Spleen (tissue), 11 donors: ENCODE measurements around the gene CDKN1A. TPM values are rescaled to one million over a fixed set of nuclear protein-coding genes. Genes with fewer than 3 reads are reported as not detected.

Experiments
- DNase-seq: peaks from one replicate; pipeline ENCODE4 v3.0.0-alpha.2; 2020
- H3K27ac ChIP-seq, 8 donors: fragments of 200-600 bp; sonication (generic) in 7 of 8; 1 replicate in 4 of 8; 2 replicates in 4 of 8; pipeline versions ENCODE4 v1.5.0 to v1.8.0; 2016 to 2021; ENCODE audit warnings: inconsistent platforms in 4 of 8, mild to moderate bottlenecking in 4 of 8, moderate library complexity in 1 of 8
- H3K27me3 ChIP-seq, 7 donors: fragments of 200-600 bp; sonication (generic) in 6 of 7; replicated peaks in 1 of 7; 1 replicate in 4 of 7; 2 replicates in 3 of 7; pipeline versions ENCODE4 v1.5.0 to v1.8.0; 2016 to 2021; ENCODE audit warnings: inconsistent platforms in 3 of 7, mild to moderate bottlenecking in 1 of 7
- H3K36me3 ChIP-seq, 6 donors: fragments of 200-600 bp; sonication (generic) in 5 of 6; 1 replicate in 4 of 6; 2 replicates in 2 of 6; pipeline versions ENCODE4 v1.5.0 to v1.8.0; 2016 to 2021; ENCODE audit warnings: inconsistent platforms in 2 of 6
- H3K4me1 ChIP-seq, 6 donors: fragments of 200-600 bp; sonication (generic) in 5 of 6; 1 replicate in 3 of 6; 2 replicates in 3 of 6; pipeline versions ENCODE4 v1.5.0 to v1.8.0; 2016 to 2021; ENCODE audit warnings: inconsistent platforms in 3 of 6
- H3K4me3 ChIP-seq, 8 donors: fragments of 200-600 bp; sonication (generic) in 7 of 8; 1 replicate in 4 of 8; 2 replicates in 4 of 8; pipeline versions ENCODE4 v1.5.0 to v1.8.0; 2016 to 2021; ENCODE audit warnings: inconsistent platforms in 4 of 8, mild to moderate bottlenecking in 4 of 8, moderate library complexity in 2 of 8
- H3K9me3 ChIP-seq, 8 donors: fragments of 200-600 bp; sonication (generic) in 7 of 8; 1 replicate in 4 of 8; 2 replicates in 4 of 8; pipeline versions ENCODE4 v1.5.0 to v1.8.0; 2016 to 2021; ENCODE audit warnings: inconsistent platforms in 4 of 8
- POLR2A ChIP-seq, 3 donors: fragments of 450-650 bp; IDR thresholded peaks; one replicate each; pipeline ENCODE4 v1.5.1; 2017; ENCODE audit warnings: antibody characterized with exemption in 3 of 3, mild to moderate bottlenecking in 1 of 3
- POLR2AphosphoS5 ChIP-seq, 3 donors: sonication (generic); formaldehyde crosslinking; IDR thresholded peaks; one replicate each; pipeline ENCODE4 v1.5.1; 2017; ENCODE audit warnings: antibody characterized with exemption in 3 of 3
- whole genome bisulfite sequencing, 5 donors: extraction: QIAGEN DNeasy Blood & Tissue Kit in 3 of 5; methylation state at CpG; one replicate each; pipeline versions ENCODE4 v1.1.5 to v1.1.7; 2013 to 2018; 5-methylcytosine and 5-hydroxymethylcytosine counted together
- intact Hi-C: fragments of 100-400 bp; cut with DNase I; formaldehyde crosslinking; loops from one replicate; pipeline ENCODE4 v1.15.0; 2023; ENCODE audit warnings: low total_unique reads
- polyA plus RNA-seq, 3 donors: library from polyadenylated mRNA; stranded (reverse); fragments of 200-250 nt; gene quantifications; one replicate each; pipeline ENCODE4 v1.2.1, GENCODE V29; 2013
- total RNA-seq, 7 donors: library from RNA; depleted of rRNA in 3 of 7; stranded (reverse); fragments of >200 nt in 3 of 7; fragmentation: NEBNext Ultra II Directional in 4 of 7; extraction: Animal tissue kit (Norgen Biotek cat#: 25700) in 4 of 7; gene quantifications; one replicate each; pipeline versions ENCODE4 v1.1.0 to v1.2.1, GENCODE V29; 2016 to 2021
- TF ChIP-seq, protein P1 (sequence below), 11 experiments: fragments of 200-600 bp in 7 of 11; fragments of 450-650 bp in 4 of 11; sonication (generic) in 4 of 11; IDR thresholded peaks in 8 of 11; conservative IDR thresholded peaks in 3 of 11; 1 replicate in 7 of 11; 2 replicates in 4 of 11; pipeline versions ENCODE4 v1.4.0 to v1.8.0; 2016 to 2021; ENCODE audit warnings: antibody characterized with exemption in 11 of 11, inconsistent platforms in 4 of 11, mild to moderate bottlenecking in 1 of 11
- donor health status: healthy with polysubstance abuse.
- donor health status: DM: no; HTN: no; CAD: no; lungs with moderate emphysema.
- donor health status: DM: no; HTN: no; CAD: no.
- donor health status: Bipolar disorder and iron deficiency.
- donor health status: healthy.
- donor health status: DM: no; HTN: no; CAD: no.
- donor health status: DM: yes; HTN: yes; CAD: no.

Gene CDKN1A
- total and polyA plus RNA-seq, 10 donors = 10.7 to 58.5 (median 28.1) TPM

DNA sequence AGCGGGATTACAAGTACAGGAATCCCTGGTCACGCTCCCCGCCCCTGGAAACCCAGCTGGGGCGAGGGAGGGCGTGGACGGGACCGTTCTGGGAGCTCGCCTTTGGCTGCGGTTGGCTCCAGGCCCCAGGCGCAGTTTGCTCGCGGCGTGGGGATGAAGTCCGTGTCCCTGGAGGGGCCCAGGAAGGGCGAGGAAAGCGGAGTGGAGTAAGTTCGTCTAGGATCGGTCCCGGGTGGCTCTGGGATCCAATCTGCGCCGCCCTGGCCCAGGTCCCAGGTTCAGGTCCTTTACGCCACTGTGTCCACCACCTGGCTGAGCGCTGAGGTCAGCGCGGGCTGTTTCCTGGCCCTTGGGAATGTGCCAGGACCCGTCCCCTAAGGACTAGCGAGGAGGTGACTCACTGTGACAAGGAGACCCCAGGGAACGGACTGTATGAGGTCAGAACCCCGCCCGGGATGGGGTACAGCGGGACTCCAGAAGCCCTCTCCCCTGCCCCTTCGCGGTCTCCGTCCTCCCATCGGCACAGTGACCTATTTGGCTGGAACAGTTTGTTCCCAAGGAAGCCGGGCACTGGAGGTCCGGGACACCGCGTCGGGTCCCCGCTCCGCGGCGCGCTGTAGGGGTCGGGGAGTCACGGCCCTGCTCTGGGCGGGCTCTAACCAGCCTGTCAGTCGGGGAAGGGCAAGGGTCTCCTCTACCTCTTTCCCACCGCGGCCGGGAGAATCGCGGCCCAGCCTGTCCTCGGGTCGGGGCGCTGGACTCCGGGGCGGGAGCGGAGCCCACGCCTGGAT lies 724 bp downstream of the CDKN1A start:
- intact Hi-C loops = no loop called here
- DNase-seq = peak; percentile 87
- peaks cover 0 to 17% (median 4%) of the 10 kb centered on the region in 6 donors for H3K36me3 ChIP-seq
- peak overlapping the region; percentile 59 to 79 (median 68) for H3K4me3 ChIP-seq
- peak overlapping the region; percentile 69 to 95 (median 90) for H3K27ac ChIP-seq
- peaks cover 0 to 21% (median 0%) of the 10 kb centered on the region in 7 donors for H3K27me3 ChIP-seq
- no peaks in the 10 kb centered on the region for H3K9me3 ChIP-seq
- 0 to 1% (median 1%) methylated on average over 35 to 61 of the region's 61 CpGs for WGBS, 5 donors
- peaks cover 28 to 84% (median 73%) of the 10 kb centered on the region in 6 donors for H3K4me1 ChIP-seq
- TF ChIP-seq POLR2A (IDR thresholded peaks at IDR 0.05) = peak in 1 of 3 donors; percentile 11
- TF ChIP-seq, protein P1, sequence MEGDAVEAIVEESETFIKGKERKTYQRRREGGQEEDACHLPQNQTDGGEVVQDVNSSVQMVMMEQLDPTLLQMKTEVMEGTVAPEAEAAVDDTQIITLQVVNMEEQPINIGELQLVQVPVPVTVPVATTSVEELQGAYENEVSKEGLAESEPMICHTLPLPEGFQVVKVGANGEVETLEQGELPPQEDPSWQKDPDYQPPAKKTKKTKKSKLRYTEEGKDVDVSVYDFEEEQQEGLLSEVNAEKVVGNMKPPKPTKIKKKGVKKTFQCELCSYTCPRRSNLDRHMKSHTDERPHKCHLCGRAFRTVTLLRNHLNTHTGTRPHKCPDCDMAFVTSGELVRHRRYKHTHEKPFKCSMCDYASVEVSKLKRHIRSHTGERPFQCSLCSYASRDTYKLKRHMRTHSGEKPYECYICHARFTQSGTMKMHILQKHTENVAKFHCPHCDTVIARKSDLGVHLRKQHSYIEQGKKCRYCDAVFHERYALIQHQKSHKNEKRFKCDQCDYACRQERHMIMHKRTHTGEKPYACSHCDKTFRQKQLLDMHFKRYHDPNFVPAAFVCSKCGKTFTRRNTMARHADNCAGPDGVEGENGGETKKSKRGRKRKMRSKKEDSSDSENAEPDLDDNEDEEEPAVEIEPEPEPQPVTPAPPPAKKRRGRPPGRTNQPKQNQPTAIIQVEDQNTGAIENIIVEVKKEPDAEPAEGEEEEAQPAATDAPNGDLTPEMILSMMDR (IDR thresholded peaks at IDR 0.05 in 8 of 11, conservative IDR thresholded peaks at IDR 0.05 in 3 of 11) = no peak
- peak; percentile 45 to 80 (median 65) for TF ChIP-seq POLR2AphosphoS5 (IDR thresholded peaks at IDR 0.05)

GRCh38 chr6:36682328-36683144 lies 4.0 kb downstream of the CDKN1A start:
- H3K4me3 ChIP-seq = peak overlapping the region in 1 of 8 donors; percentile 1
- peaks cover 28 to 93% (median 82%) of the 10 kb centered on the region in 6 donors for H3K4me1 ChIP-seq
- TF ChIP-seq POLR2AphosphoS5 (IDR thresholded peaks at IDR 0.05) = peak; percentile 73 to 84 (median 77)
- TF ChIP-seq, protein P1 (IDR thresholded peaks at IDR 0.05 in 8 of 11, conservative IDR thresholded peaks at IDR 0.05 in 3 of 11) = no peak
- intact Hi-C loops = loop anchor here (2.0 kb wide), 1 partner anchor 60 kb away; no protein-coding TSS in a partner anchor
- H3K9me3 ChIP-seq = no peaks in the 10 kb centered on the region
- H3K27ac ChIP-seq = peak overlapping the region in 6 of 8 donors; percentile 3 to 77 (median 58)
- H3K27me3 ChIP-seq = peaks cover 0 to 21% (median 0%) of the 10 kb centered on the region in 7 donors
- 26 to 44% (median 34%) methylated on average over 9 to 11 of the region's 11 CpGs for WGBS, 5 donors
- peaks cover 0 to 50% (median 16%) of the 10 kb centered on the region in 6 donors for H3K36me3 ChIP-seq
- peak; percentile 89 for DNase-seq

DNA sequence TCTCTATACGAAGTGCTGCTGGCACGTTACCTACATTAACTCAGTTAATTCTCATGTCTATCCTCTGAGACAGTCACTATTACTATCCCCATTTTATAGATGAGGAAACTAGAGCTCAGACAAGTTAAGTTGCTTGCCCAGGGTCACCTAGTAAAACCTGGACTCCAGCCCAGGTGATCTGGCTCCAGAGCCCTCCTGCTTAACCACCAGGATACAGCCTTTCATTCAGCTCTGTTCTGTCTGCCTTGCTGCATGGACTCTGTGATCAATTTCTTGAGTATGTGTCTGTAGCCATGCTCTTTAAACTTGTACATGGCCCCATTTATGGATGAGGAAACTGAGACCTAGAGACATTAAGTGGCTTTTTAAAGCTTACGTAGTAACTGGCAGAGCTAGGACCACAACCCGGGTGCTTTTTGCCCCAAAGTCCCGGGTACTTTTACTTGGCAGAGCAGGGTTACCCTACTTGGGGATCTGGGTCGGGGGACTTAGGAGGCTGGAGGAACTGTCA lies 4.7 kb downstream of the CDKN1A start:
- Histone ChIP-seq H3K4me1 (peaks cover 28 to 87% (median 76%) of the 10 kb centered on the region in 6 donors), H3K4me3 (no peak overlapping the region), H3K9me3 (no peaks in the 10 kb centered on the region), H3K36me3 (peaks cover 0 to 55% (median 16%) of the 10 kb centered on the region in 6 donors), H3K27ac (peak overlapping the region in 5 of 8 donors; percentile 3 to 77 (median 60)), H3K27me3 (peaks cover 0 to 19% (median 0%) of the 10 kb centered on the region in 7 donors)
- 62 to 77% (median 69%) methylated on average over 6 of the region's 6 CpGs for WGBS, 5 donors
- intact Hi-C loops = loop anchor here (2.0 kb wide), 1 partner anchor 60 kb away; no protein-coding TSS in a partner anchor
- TF ChIP-seq, protein P1 (IDR thresholded peaks at IDR 0.05 in 8 of 11, conservative IDR thresholded peaks at IDR 0.05 in 3 of 11) = no peak
- TF ChIP-seq POLR2AphosphoS5 (IDR thresholded peaks at IDR 0.05) (no peak), POLR2A (IDR thresholded peaks at IDR 0.05) (no peak)
- DNase-seq = no peak
